Mesenchymal stem cell (in vitro differentiated cells and primary cell): ENCODE data around the gene YWHAQ.

ENCODE experiments used
- DNase-seq: peaks from one replicate; pipeline ENCODE4 v3.0.0-alpha.2; 2013
- H2AFZ ChIP-seq: one replicate; pipeline ENCODE4 v1.6.1; 2013; ENCODE audit warnings: low read depth, mild to moderate bottlenecking, control low read depth, inconsistent platforms, low read length, moderate library complexity
- H2AK5ac ChIP-seq: 2 replicates; pipeline ENCODE4 v1.6.1; 2013; ENCODE audit warnings: low read length, moderate library complexity, mild to moderate bottlenecking, inconsistent platforms; ENCODE audit not compliant: severe bottlenecking
- H2BK120ac ChIP-seq: one replicate; pipeline ENCODE4 v1.6.1; 2013; ENCODE audit warnings: low read depth, mild to moderate bottlenecking, inconsistent platforms, low read length, moderate library complexity
- H2BK12ac ChIP-seq, 2 experiments: one replicate each; pipeline ENCODE4 v1.6.1; 2013; ENCODE audit warnings: inconsistent platforms in 2 of 2, low read length in 2 of 2, mild to moderate bottlenecking in 2 of 2, moderate library complexity in 2 of 2, control low read depth in 1 of 2
- H2BK15ac ChIP-seq: one replicate; pipeline ENCODE4 v1.6.1; 2013; ENCODE audit warnings: mild to moderate bottlenecking, low read depth, inconsistent platforms; ENCODE audit not compliant: poor library complexity, severe bottlenecking
- H2BK5ac ChIP-seq: 2 replicates; pipeline ENCODE4 v1.6.1; 2013; ENCODE audit warnings: low read depth, mild to moderate bottlenecking, low read length, control low read depth, inconsistent platforms; ENCODE audit not compliant: poor library complexity, severe bottlenecking
- H3K14ac ChIP-seq, 2 experiments: one replicate each; pipeline ENCODE4 v1.6.1; 2013; ENCODE audit warnings: inconsistent platforms in 2 of 2, low read length in 2 of 2, control low read depth in 1 of 2, mild to moderate bottlenecking in 1 of 2, moderate library complexity in 1 of 2
- H3K18ac ChIP-seq, 2 experiments: one replicate each; pipeline ENCODE4 v1.6.1; 2013; ENCODE audit warnings: inconsistent platforms in 2 of 2, low read length in 2 of 2, control low read depth in 1 of 2, low read depth in 1 of 2, mild to moderate bottlenecking in 1 of 2
- H3K23ac ChIP-seq, 2 experiments: one replicate each; pipeline ENCODE4 v1.6.1; 2013; ENCODE audit warnings: inconsistent platforms in 2 of 2, low read length in 2 of 2, mild to moderate bottlenecking in 2 of 2, moderate library complexity in 2 of 2, control low read depth in 1 of 2
- H3K27ac ChIP-seq: 2 replicates; pipeline ENCODE4 v1.5.1; 2013; ENCODE audit warnings: mild to moderate bottlenecking, moderate library complexity, low read length, control low read depth, inconsistent platforms; ENCODE audit not compliant: poor library complexity, severe bottlenecking
- H3K27me3 ChIP-seq, 2 experiments: 2 replicates each; pipeline versions ENCODE4 v1.6.1 to v1.7.0; 2013; ENCODE audit warnings: low read length in 2 of 2, mild to moderate bottlenecking in 2 of 2, moderate library complexity in 2 of 2, control low read depth in 1 of 2, inconsistent platforms in 1 of 2; ENCODE audit not compliant: control insufficient read depth in 1 of 2, insufficient read depth in 1 of 2
- H3K36me3 ChIP-seq, 2 experiments: 2 replicates each; pipeline versions ENCODE4 v1.6.1 to v1.7.0; 2013; ENCODE audit warnings: low read length in 2 of 2, control low read depth in 1 of 2, inconsistent platforms in 1 of 2, low read depth in 1 of 2, mild to moderate bottlenecking in 1 of 2; ENCODE audit not compliant: insufficient read depth in 2 of 2, control insufficient read depth in 1 of 2
- H3K4ac ChIP-seq, 2 experiments: one replicate each; pipeline ENCODE4 v1.6.1; 2013; ENCODE audit warnings: inconsistent platforms in 2 of 2, low read length in 2 of 2, mild to moderate bottlenecking in 2 of 2, moderate library complexity in 2 of 2, control low read depth in 1 of 2, low read depth in 1 of 2
- H3K4me1 ChIP-seq: 2 replicates; pipeline ENCODE4 v1.6.1; 2013; ENCODE audit warnings: low read depth, low read length, control low read depth; ENCODE audit not compliant: control insufficient read depth, insufficient read depth
- H3K4me2 ChIP-seq: 2 replicates; pipeline ENCODE4 v1.6.1; 2013; ENCODE audit warnings: low read length, mild to moderate bottlenecking, inconsistent platforms; ENCODE audit not compliant: poor library complexity, severe bottlenecking
- H3K4me3 ChIP-seq, 2 experiments: 2 replicates each; pipeline versions ENCODE4 v1.5.1 to v1.7.0; 2013; ENCODE audit warnings: low read length in 2 of 2, mild to moderate bottlenecking in 2 of 2, control low read depth in 1 of 2, low read depth in 1 of 2; ENCODE audit not compliant: insufficient read depth in 1 of 2
- H3K79me1 ChIP-seq: replicated peaks from 2 replicates; pipeline ENCODE4 v1.6.1; 2013; ENCODE audit warnings: mild to moderate bottlenecking, control low read depth, low read length, inconsistent platforms; ENCODE audit not compliant: poor library complexity, severe bottlenecking
- H3K9ac ChIP-seq: 2 replicates; pipeline ENCODE4 v1.7.0; 2013; ENCODE audit warnings: mild to moderate bottlenecking, low read length, moderate library complexity
- H3K9me3 ChIP-seq: 2 replicates; pipeline ENCODE4 v1.7.0; 2013; ENCODE audit warnings: mild to moderate bottlenecking, low read length; ENCODE audit not compliant: control insufficient read depth
- H4K8ac ChIP-seq: one replicate; pipeline ENCODE4 v1.6.1; 2013; ENCODE audit warnings: inconsistent platforms, mild to moderate bottlenecking, low read length, moderate library complexity
- H4K91ac ChIP-seq: one replicate; pipeline ENCODE4 v1.6.1; 2013; ENCODE audit warnings: mild to moderate bottlenecking, low read length, inconsistent platforms
- WGBS: methylation state at CpG from one replicate; pipeline ENCODE4 v1.1.7; 2013; ENCODE audit warnings: mixed read lengths; 5-methylcytosine and 5-hydroxymethylcytosine counted together

YWHAQ gene

GRCh38 chr2:9618410-9618809, 12.4 kb downstream of the YWHAQ start:
- no peak overlapping the region for H2BK12ac ChIP-seq
- H4K8ac ChIP-seq: no peak overlapping the region
- H3K36me3 ChIP-seq: peaks cover 5 to 61% of the 10 kb centered on the region in 2 experiments
- H3K18ac ChIP-seq: no peak overlapping the region
- H3K9ac ChIP-seq: peak overlapping the region; percentile 19
- WGBS: 94% methylated on average over 3 of the region's 4 CpGs
- H3K27ac ChIP-seq: no peak overlapping the region
- H3K4me3 ChIP-seq: no peak overlapping the region
- H3K9me3 ChIP-seq: no peaks in the 10 kb centered on the region
- no peak for DNase-seq
- no peak overlapping the region for H2AK5ac ChIP-seq
- no peaks in the 10 kb centered on the region for H3K27me3 ChIP-seq
- no peak overlapping the region for H3K14ac ChIP-seq
- no peak overlapping the region for H2BK120ac ChIP-seq
- H3K23ac ChIP-seq: no peak overlapping the region
- H3K4me2 ChIP-seq: no peak overlapping the region
- no peak overlapping the region for H2BK15ac ChIP-seq
- no peak overlapping the region for H3K4ac ChIP-seq
- peaks cover 2% of the 10 kb centered on the region for H3K4me1 ChIP-seq
- no peak overlapping the region for H2BK5ac ChIP-seq
- H4K91ac ChIP-seq: no peak overlapping the region
- no peak overlapping the region for H2AFZ ChIP-seq
- H3K79me1 ChIP-seq: peaks cover 1% of the 10 kb centered on the region

GRCh38 chr2:9617749-9618148, 13.0 kb downstream of the YWHAQ start:
- no peak overlapping the region for H3K23ac ChIP-seq
- no peak overlapping the region for H3K4me3 ChIP-seq
- no peak overlapping the region for H4K8ac ChIP-seq
- H2BK5ac ChIP-seq: no peak overlapping the region
- peaks cover 2% of the 10 kb centered on the region for H3K4me1 ChIP-seq
- H3K9ac ChIP-seq: no peak overlapping the region
- 100% methylated on average over 1 of the region's 1 CpG for WGBS
- no peak overlapping the region for H2BK12ac ChIP-seq
- peaks cover 1% of the 10 kb centered on the region for H3K79me1 ChIP-seq
- H3K9me3 ChIP-seq: no peaks in the 10 kb centered on the region
- H3K14ac ChIP-seq: no peak overlapping the region
- H3K4ac ChIP-seq: no peak overlapping the region
- H3K27ac ChIP-seq: no peak overlapping the region
- no peaks in the 10 kb centered on the region for H3K27me3 ChIP-seq
- H3K18ac ChIP-seq: no peak overlapping the region
- no peak overlapping the region for H2BK15ac ChIP-seq
- H2AFZ ChIP-seq: no peak overlapping the region
- no peak overlapping the region for H3K4me2 ChIP-seq
- H2BK120ac ChIP-seq: no peak overlapping the region
- no peak for DNase-seq
- peaks cover 3 to 57% of the 10 kb centered on the region in 2 experiments for H3K36me3 ChIP-seq
- no peak overlapping the region for H4K91ac ChIP-seq
- no peak overlapping the region for H2AK5ac ChIP-seq

GRCh38 chr2:9617296-9617695, 13.5 kb downstream of the YWHAQ start:
- Histone ChIP-seq H2BK12ac (no peak overlapping the region), H3K36me3 (peaks cover 3 to 57% of the 10 kb centered on the region in 2 experiments), H3K9me3 (no peaks in the 10 kb centered on the region), H2BK5ac (no peak overlapping the region), H3K23ac (no peak overlapping the region), H3K4me3 (no peak overlapping the region), H3K18ac (no peak overlapping the region), H2BK120ac (no peak overlapping the region), H3K27ac (no peak overlapping the region), H4K91ac (no peak overlapping the region), H3K9ac (no peak overlapping the region), H2BK15ac (no peak overlapping the region), H3K4ac (no peak overlapping the region), H3K14ac (no peak overlapping the region), H4K8ac (no peak overlapping the region), H2AFZ (no peak overlapping the region), H2AK5ac (no peak overlapping the region), H3K27me3 (no peaks in the 10 kb centered on the region), H3K79me1 (peaks cover 1% of the 10 kb centered on the region), H3K4me2 (no peak overlapping the region), H3K4me1 (peaks cover 2% of the 10 kb centered on the region)
- DNase-seq: no peak
- 100% methylated on average over 1 of the region's 5 CpGs for WGBS

- H4K91ac ChIP-seq: no peak overlapping the region
- peaks cover 2% of the 10 kb centered on the region for H3K4me1 ChIP-seq
- no peak overlapping the region for H2AK5ac ChIP-seq
- H2AFZ ChIP-seq: no peak overlapping the region
- no peak overlapping the region for H3K18ac ChIP-seq
- no peak overlapping the region for H4K8ac ChIP-seq
- H2BK15ac ChIP-seq: no peak overlapping the region
- H2BK120ac ChIP-seq: no peak overlapping the region
- no peak overlapping the region for H3K4me2 ChIP-seq
- H2BK5ac ChIP-seq: no peak overlapping the region
- 68% methylated on average over 2 of the region's 3 CpGs for WGBS
- H3K14ac ChIP-seq: no peak overlapping the region
- H3K36me3 ChIP-seq: peaks cover 3 to 50% of the 10 kb centered on the region in 2 experiments
- H3K9me3 ChIP-seq: no peaks in the 10 kb centered on the region
- H3K79me1 ChIP-seq: peaks cover 1% of the 10 kb centered on the region
- no peak overlapping the region for H3K23ac ChIP-seq
- no peaks in the 10 kb centered on the region for H3K27me3 ChIP-seq
- DNase-seq: no peak
- H2BK12ac ChIP-seq: no peak overlapping the region
- no peak overlapping the region for H3K4ac ChIP-seq
- no peak overlapping the region for H3K9ac ChIP-seq
- no peak overlapping the region for H3K4me3 ChIP-seq
- no peak overlapping the region for H3K27ac ChIP-seq
Measured at GRCh38 chr2:9614562-9614961, 16.2 kb downstream of the YWHAQ start.
